Naive thymus-derived CD4-positive, alpha-beta T cell (primary cell): ENCODE results near the gene SRPX2. TPM values are rescaled to one million over a fixed set of nuclear protein-coding genes. Genes with fewer than 3 reads are reported as not detected.

ENCODE experiments used
- ATAC-seq: fragments of 150-1000 bp; cut with Tn5 transposase; 2 replicates; pipeline ENCODE4 v1.10.0; 2021; ENCODE audit warnings: mild to moderate bottlenecking, moderate library complexity
- CTCF ChIA-PET: fragments of 350-600 bp; sonication (Branson Sonifier 250); formaldehyde crosslinking; loops from one replicate; lab custom pipeline; 2021; ENCODE audit warnings: antibody characterized with exemption; lab: Charles Lee
- POLR2A ChIA-PET: fragments of 350-600 bp; sonication (Branson Sonifier 250); formaldehyde crosslinking; loops from one replicate; lab custom pipeline; 2021; ENCODE audit warnings: antibody characterized with exemption, inconsistent platforms; lab: Charles Lee
- DNase-seq, 9 donors: peaks; one replicate each; pipeline versions ENCODE4 v3.0.0 to v3.0.0-alpha.2; 2020 to 2022; ENCODE audit warnings: mixed read lengths in 1 of 9
- H3K27ac ChIP-seq: one replicate; pipeline ENCODE4 v1.7.0; 2013; ENCODE audit warnings: mild to moderate bottlenecking, low read depth, low read length, moderate library complexity
- H3K27me3 ChIP-seq, 2 donors: one replicate each; pipeline ENCODE4 v1.7.0; 2013; ENCODE audit warnings: low read length in 2 of 2, mild to moderate bottlenecking in 2 of 2, moderate library complexity in 2 of 2; ENCODE audit not compliant: control insufficient read depth in 2 of 2, insufficient read depth in 2 of 2
- H3K36me3 ChIP-seq, 3 experiments: 1 replicate in 2 of 3; 2 replicates in 1 of 3; pipeline ENCODE4 v1.7.0; 2013; ENCODE audit warnings: low read length in 3 of 3, mild to moderate bottlenecking in 3 of 3, moderate library complexity in 1 of 3; ENCODE audit not compliant: insufficient read depth in 3 of 3, control insufficient read depth in 2 of 3
- H3K4me1 ChIP-seq, 2 donors: one replicate each; pipeline ENCODE4 v1.7.0; 2013; ENCODE audit warnings: low read length in 2 of 2, mild to moderate bottlenecking in 2 of 2, moderate library complexity in 1 of 2; ENCODE audit not compliant: control insufficient read depth in 2 of 2, insufficient read depth in 2 of 2
- H3K4me3 ChIP-seq: 2 replicates; pipeline ENCODE4 v1.7.0; 2013; ENCODE audit warnings: mild to moderate bottlenecking, low read length
- H3K9me3 ChIP-seq, 3 experiments: 1 replicate in 2 of 3; 2 replicates in 1 of 3; pipeline ENCODE4 v1.7.0; 2013; ENCODE audit warnings: low read length in 3 of 3; ENCODE audit not compliant: control insufficient read depth in 2 of 3
- H3K27ac Mint-ChIP-seq, 9 donors: one replicate each; pipeline ENCODE4 v1.8.0; 2020 to 2022; ENCODE audit warnings: mixed read lengths in 9 of 9, mild to moderate bottlenecking in 8 of 9, moderate library complexity in 5 of 9, inconsistent platforms in 2 of 9
- H3K27me3 Mint-ChIP-seq, 5 donors: one replicate each; pipeline ENCODE4 v1.8.0; 2021 to 2022; ENCODE audit warnings: mixed read lengths in 5 of 5, mild to moderate bottlenecking in 1 of 5
- H3K36me3 Mint-ChIP-seq, 5 donors: one replicate each; pipeline ENCODE4 v1.8.0; 2020 to 2022; ENCODE audit warnings: mixed read lengths in 5 of 5, mild to moderate bottlenecking in 3 of 5, inconsistent platforms in 1 of 5
- H3K4me1 Mint-ChIP-seq, 7 donors: one replicate each; pipeline ENCODE4 v1.8.0; 2020 to 2022; ENCODE audit warnings: mixed read lengths in 7 of 7, mild to moderate bottlenecking in 3 of 7, inconsistent platforms in 1 of 7
- H3K4me3 Mint-ChIP-seq, 10 donors: one replicate each; pipeline ENCODE4 v1.8.0; 2020 to 2022; ENCODE audit warnings: mild to moderate bottlenecking in 10 of 10, mixed read lengths in 10 of 10, moderate library complexity in 6 of 10, inconsistent platforms in 2 of 10
- H3K9me3 Mint-ChIP-seq, 11 donors: one replicate each; pipeline ENCODE4 v1.8.0; 2020 to 2022; ENCODE audit warnings: mixed read lengths in 11 of 11, mild to moderate bottlenecking in 4 of 11, inconsistent platforms in 1 of 11, moderate library complexity in 1 of 11
- intact Hi-C, 2 donors: fragments of 100-400 bp; cut with micrococcal nuclease; formaldehyde crosslinking; loops; one replicate each; pipeline ENCODE4 v1.15.1; 2023
- polyA plus RNA-seq, 2 donors: library from polyadenylated mRNA; unstranded; fragments of 300-500 nt; fragmentation: Illumina TruSeq; gene quantifications; one replicate each; pipeline ENCODE4 v1.2.3, GENCODE V29; 2021
- total RNA-seq, 6 experiments: library from RNA in 5 of 6; stranded (reverse) in 5 of 6; gene quantifications; 1 replicate in 5 of 6; 2 replicates in 1 of 6; pipeline ENCODE4 v1.2.3 and lab custom pipeline; 2021 to 2026

Gene SRPX2
- total and polyA plus RNA-seq, 7 experiments from 2014 or later = not detected

DNA sequence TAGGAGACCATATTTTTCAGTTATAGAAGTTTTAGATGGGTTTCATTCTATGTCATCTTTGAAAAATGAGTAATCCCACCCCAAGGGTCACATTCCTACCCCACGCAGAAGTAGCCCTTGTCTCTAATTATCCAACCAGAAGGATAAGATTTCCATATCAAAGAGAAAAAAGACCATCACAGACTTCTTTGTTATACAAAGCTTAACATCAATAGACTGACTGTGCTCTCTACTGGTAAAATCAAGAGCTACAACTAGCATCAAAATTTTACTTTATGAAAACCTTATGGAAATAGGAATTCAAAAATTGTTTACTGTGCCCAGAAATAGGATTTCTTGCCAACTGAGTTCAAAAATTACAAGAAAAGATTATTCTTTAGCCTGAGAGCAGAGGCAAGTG, 34.4 kb upstream of the SRPX2 start:
- ATAC-seq (no peak), DNase-seq (no peak)
- Mint-ChIP-seq H3K27me3 (peaks cover 0 to 5% (median 2%) of the 10 kb centered on the region in 5 donors), H3K4me1 (peaks cover 0 to 3% (median 0%) of the 10 kb centered on the region in 7 donors), H3K9me3 (peaks cover 0 to 1% (median 0%) of the 10 kb centered on the region in 11 donors), H3K36me3 (no peaks in the 10 kb centered on the region), H3K27ac (no peak overlapping the region), H3K4me3 (no peak overlapping the region)
- no peak overlapping the region for H3K4me3 ChIP-seq
- ChIA-PET POLR2A (no interaction called here), CTCF (no interaction called here)
- H3K36me3 ChIP-seq = no peaks in the 10 kb centered on the region
- H3K4me1 ChIP-seq = no peaks in the 10 kb centered on the region
- intact Hi-C loops = no loop called here
- no peaks in the 10 kb centered on the region for H3K9me3 ChIP-seq
- H3K27me3 ChIP-seq = no peaks in the 10 kb centered on the region
- H3K27ac ChIP-seq = no peak overlapping the region

DNA sequence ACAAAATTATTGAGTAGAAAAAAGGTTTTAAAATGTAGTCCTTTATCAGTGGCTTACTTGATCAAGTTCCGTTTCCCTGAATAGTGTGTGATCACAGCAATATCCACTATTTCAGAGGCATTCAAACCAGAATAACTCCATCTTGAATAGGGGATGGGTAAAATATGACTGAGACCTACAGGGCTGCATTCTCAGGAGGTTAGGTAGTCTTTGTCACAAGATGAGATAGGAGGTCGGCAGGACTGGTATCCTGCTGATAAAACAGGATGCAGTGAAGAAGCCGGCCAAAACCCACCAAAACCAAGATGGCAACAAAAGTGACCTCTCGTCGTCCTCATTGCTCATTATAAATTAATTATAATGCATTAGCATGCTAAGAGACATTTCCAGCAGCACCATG, 32.0 kb upstream of the SRPX2 start:
- DNase-seq (no peak), ATAC-seq (no peak)
- no peak overlapping the region for H3K4me3 Mint-ChIP-seq
- CTCF ChIA-PET = no interaction called here
- H3K27ac Mint-ChIP-seq = no peak overlapping the region
- H3K36me3 Mint-ChIP-seq = no peaks in the 10 kb centered on the region
- POLR2A ChIA-PET = no interaction called here
- Histone ChIP-seq H3K27ac (no peak overlapping the region), H3K27me3 (no peaks in the 10 kb centered on the region), H3K9me3 (no peaks in the 10 kb centered on the region), H3K4me1 (no peaks in the 10 kb centered on the region), H3K4me3 (no peak overlapping the region), H3K36me3 (no peaks in the 10 kb centered on the region)
- intact Hi-C loops = no loop called here
- no peaks in the 10 kb centered on the region for H3K4me1 Mint-ChIP-seq
- H3K9me3 Mint-ChIP-seq = peaks cover 0 to 1% (median 0%) of the 10 kb centered on the region in 11 donors
- H3K27me3 Mint-ChIP-seq = peaks cover 0 to 5% (median 2%) of the 10 kb centered on the region in 5 donors

GRCh38 chrX:100615005-100615404, 29.0 kb upstream of the SRPX2 start:
- H3K4me3 Mint-ChIP-seq = no peak overlapping the region
- H3K36me3 Mint-ChIP-seq = no peaks in the 10 kb centered on the region
- Histone ChIP-seq H3K4me1 (no peaks in the 10 kb centered on the region), H3K4me3 (no peak overlapping the region), H3K27ac (no peak overlapping the region), H3K36me3 (no peaks in the 10 kb centered on the region), H3K9me3 (no peaks in the 10 kb centered on the region), H3K27me3 (no peaks in the 10 kb centered on the region)
- ATAC-seq (peak; percentile 46), DNase-seq (peak in 1 of 9 donors; percentile 6)
- ChIA-PET CTCF (no interaction called here), POLR2A (no interaction called here)
- H3K9me3 Mint-ChIP-seq = peaks cover 0 to 3% (median 0%) of the 10 kb centered on the region in 11 donors
- intact Hi-C loops = no loop called here
- H3K27me3 Mint-ChIP-seq = peaks cover 0 to 10% (median 2%) of the 10 kb centered on the region in 5 donors
- no peaks in the 10 kb centered on the region for H3K4me1 Mint-ChIP-seq
- H3K27ac Mint-ChIP-seq = no peak overlapping the region

GRCh38 chrX:100623001-100623400, 21.0 kb upstream of the SRPX2 start:
- Mint-ChIP-seq H3K27me3 (peaks cover 0 to 3% (median 0%) of the 10 kb centered on the region in 5 donors), H3K27ac (no peak overlapping the region), H3K4me3 (no peak overlapping the region), H3K36me3 (no peaks in the 10 kb centered on the region), H3K9me3 (peaks cover 0 to 2% (median 0%) of the 10 kb centered on the region in 11 donors), H3K4me1 (peaks cover 6 to 11% (median 10%) of the 10 kb centered on the region in 7 donors)
- Histone ChIP-seq H3K27ac (no peak overlapping the region), H3K4me3 (no peak overlapping the region), H3K27me3 (no peaks in the 10 kb centered on the region), H3K4me1 (no peaks in the 10 kb centered on the region), H3K9me3 (no peaks in the 10 kb centered on the region), H3K36me3 (no peaks in the 10 kb centered on the region)
- CTCF ChIA-PET = no interaction called here
- intact Hi-C loops = no loop called here
- ATAC-seq (no peak), DNase-seq (no peak)
- POLR2A ChIA-PET = no interaction called here

GRCh38 chrX:100625985-100626491, 18.0 kb upstream of the SRPX2 start:
- Histone ChIP-seq H3K36me3 (no peaks in the 10 kb centered on the region), H3K9me3 (no peaks in the 10 kb centered on the region), H3K4me1 (no peaks in the 10 kb centered on the region), H3K27me3 (no peaks in the 10 kb centered on the region), H3K27ac (no peak overlapping the region), H3K4me3 (no peak overlapping the region)
- intact Hi-C loops = no loop called here
- Mint-ChIP-seq H3K27ac (no peak overlapping the region), H3K4me3 (peak overlapping the region in 1 of 10 donors; percentile 2), H3K4me1 (peaks cover 6 to 11% (median 10%) of the 10 kb centered on the region in 7 donors), H3K36me3 (peaks cover 0 to 7% (median 0%) of the 10 kb centered on the region in 5 donors), H3K27me3 (peaks cover 0 to 3% (median 0%) of the 10 kb centered on the region in 5 donors), H3K9me3 (no peaks in the 10 kb centered on the region)
- ATAC-seq (no peak), DNase-seq (no peak)
- CTCF ChIA-PET = no interaction called here
- POLR2A ChIA-PET = interaction anchor here (0.8 kb wide), 1 partner anchor 10 kb away, joined by 3 read pairs; the partner anchor contains the start of gene TSPAN6

DNA sequence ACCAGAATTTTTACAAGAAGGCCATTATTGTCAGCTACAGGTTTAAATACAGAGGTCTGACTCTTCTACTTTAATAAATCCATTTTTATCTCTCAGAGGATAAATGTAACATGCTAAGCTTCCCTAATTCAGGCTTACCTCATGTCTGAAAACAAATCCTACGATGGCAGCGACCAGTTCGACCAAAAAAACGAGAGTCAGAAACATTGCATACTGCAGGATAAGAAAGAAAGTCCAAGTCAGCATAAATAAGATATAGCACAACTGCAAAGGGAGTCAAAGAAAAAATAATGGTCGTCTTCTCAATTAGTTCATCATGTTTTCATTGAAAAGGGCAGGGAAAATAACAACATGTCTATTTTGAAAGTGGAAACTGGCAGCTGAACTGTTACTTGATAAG, 9.0 kb upstream of the SRPX2 start:
- peaks cover 0 to 6% (median 0%) of the 10 kb centered on the region in 5 donors for H3K36me3 Mint-ChIP-seq
- DNase-seq = no peak
- Histone ChIP-seq H3K9me3 (no peaks in the 10 kb centered on the region), H3K4me3 (no peak overlapping the region), H3K27me3 (no peaks in the 10 kb centered on the region), H3K4me1 (no peaks in the 10 kb centered on the region), H3K27ac (no peak overlapping the region), H3K36me3 (no peaks in the 10 kb centered on the region)
- H3K27ac Mint-ChIP-seq = peak overlapping the region in 1 of 9 donors; percentile 28
- ChIA-PET CTCF (no interaction called here), POLR2A (no interaction called here)
- peaks cover 0 to 3% (median 0%) of the 10 kb centered on the region in 11 donors for H3K9me3 Mint-ChIP-seq
- peaks cover 0 to 24% (median 8%) of the 10 kb centered on the region in 5 donors for H3K27me3 Mint-ChIP-seq
- no peak for ATAC-seq
- H3K4me1 Mint-ChIP-seq = peaks cover 0 to 21% (median 15%) of the 10 kb centered on the region in 7 donors
- peak overlapping the region in 2 of 10 donors; percentile 49 to 93 for H3K4me3 Mint-ChIP-seq
- intact Hi-C loops = loop anchor here in 1 of 2 donors (5.0 kb wide), 1 partner anchor 757 kb away; the partner anchor contains the start of gene RPL36A

DNA sequence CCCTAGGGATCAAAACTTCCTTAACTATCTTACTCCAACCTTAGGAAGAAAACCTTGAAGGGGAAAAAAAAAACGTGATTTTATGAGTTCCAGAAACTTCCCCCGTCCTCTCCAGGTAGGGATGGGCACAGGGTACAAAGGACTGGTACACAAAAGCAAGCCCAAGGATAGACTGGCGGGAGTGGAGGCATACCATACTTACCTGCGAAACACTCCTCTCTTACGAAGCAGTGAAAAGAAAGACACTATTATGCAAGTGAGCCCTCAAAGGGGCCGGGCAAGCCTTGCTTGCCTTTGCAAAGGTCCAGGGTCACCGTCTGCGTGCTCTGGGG, 8.0 kb upstream of the SRPX2 start:
- Mint-ChIP-seq H3K27me3 (peaks cover 0 to 25% (median 8%) of the 10 kb centered on the region in 5 donors), H3K27ac (peak overlapping the region in 3 of 9 donors; percentile 31 to 93 (median 80)), H3K36me3 (no peaks in the 10 kb centered on the region), H3K4me1 (peaks cover 0 to 21% (median 15%) of the 10 kb centered on the region in 7 donors), H3K9me3 (peaks cover 0 to 3% (median 0%) of the 10 kb centered on the region in 11 donors), H3K4me3 (peak overlapping the region in 9 of 10 donors; percentile 80 to 99 (median 93))
- CTCF ChIA-PET = no interaction called here
- Histone ChIP-seq H3K27me3 (no peaks in the 10 kb centered on the region), H3K36me3 (no peaks in the 10 kb centered on the region), H3K4me3 (no peak overlapping the region), H3K9me3 (no peaks in the 10 kb centered on the region), H3K27ac (peak overlapping the region; percentile 63), H3K4me1 (no peaks in the 10 kb centered on the region)
- DNase-seq (peak in 1 of 9 donors; percentile 1), ATAC-seq (no peak)
- intact Hi-C loops = loop anchor here (1.0 to 5.0 kb wide), 4 partner anchors 124 to 756 kb away; partner anchors contain the start of genes CSTF2 (in 1 of the 2), RPL36A (in 1 of the 2) and TIMM8A (in 1 of the 2)
- POLR2A ChIA-PET = no interaction called here
